CD4-positive, alpha-beta T cell treated with Interferon gamma for 1 hour (primary cell): Measurements from ENCODE around the gene MAPK9.
A peak's percentile ranks its signal among the peaks of the same experiment; 100 is the strongest.
"Not testable (repeated sequence)": the region's sequence is repeated elsewhere in the genome, so short reads cannot be mapped to it uniquely, and the experiment has no call there.

ENCODE experiments used
- DNase-seq: peaks from one replicate; pipeline ENCODE4 v3.0.0-alpha.2; 2020

MAPK9 gene

GRCh38 chr5:180222056-180222455 lies 69.8 kb downstream of the MAPK9 start:
- no peak for DNase-seq

GRCh38 chr5:180217797-180218196 lies 74.1 kb downstream of the MAPK9 start:
- DNase-seq, result no peak

GRCh38 chr5:180216646-180217171 lies 75.2 kb downstream of the MAPK9 start:
- no peak for DNase-seq

- DNase-seq, result no peak
Measured at GRCh38 chr5:180215783-180216630, 75.9 kb downstream of the MAPK9 start.

- DNase-seq, result no peak
Measured at GRCh38 chr5:180214870-180215770, 76.8 kb downstream of the MAPK9 start.

- no peak for DNase-seq
Measured at GRCh38 chr5:180213657-180214207, 78.2 kb downstream of the MAPK9 start.

GRCh38 chr5:180213256-180213600 lies 78.7 kb downstream of the MAPK9 start:
- no peak for DNase-seq

- DNase-seq, result no peak
Measured at GRCh38 chr5:180212363-180213255, 79.3 kb downstream of the MAPK9 start.

GRCh38 chr5:180211761-180212035 lies 80.2 kb downstream of the MAPK9 start:
- no peak for DNase-seq

- no peak for DNase-seq
Measured at GRCh38 chr5:180210961-180211760, 80.7 kb downstream of the MAPK9 start.

- not testable (repeated sequence) for DNase-seq
Measured at GRCh38 chr5:180210077-180210476, 81.8 kb downstream of the MAPK9 start.

GRCh38 chr5:180209137-180209581 lies 82.7 kb downstream of the MAPK9 start, which contains the start of gene RASGEF1C:
RASGEF1C (minus strand) TSS chr5:180209211; CDS start chr5:180138052, 71,159 bp downstream.
- DNase-seq, result peak; percentile 33

- DNase-seq, result no peak
Measured at GRCh38 chr5:180208435-180209081, 83.3 kb downstream of the MAPK9 start.

GRCh38 chr5:180208038-180208434 lies 83.8 kb downstream of the MAPK9 start:
- DNase-seq, result no peak

- no peak for DNase-seq
Measured at GRCh38 chr5:180207593-180207992, 84.3 kb downstream of the MAPK9 start.

GRCh38 chr5:180206993-180207392 lies 84.9 kb downstream of the MAPK9 start:
- no peak for DNase-seq

GRCh38 chr5:180205916-180206315 lies 86.0 kb downstream of the MAPK9 start:
- no peak for DNase-seq

- no peak for DNase-seq
Measured at GRCh38 chr5:180204276-180204819, 87.5 kb downstream of the MAPK9 start.

- no peak for DNase-seq
Measured at GRCh38 chr5:180202939-180203573, 88.8 kb downstream of the MAPK9 start.
